Measurements from ENCODE around the gene KLRG1.

KLRG1 gene

GRCh38 chr12:8989413-8989812 lies at the start of gene KLRG1:
TSS of gene KLRG1 (plus strand) at chr12:8989546. CDS start at chr12:8989636, 90 bp downstream.
- DNase-seq (ENCODE audit: low read depth in 4 of 4, low spot score in 1 of 4): no peak

- DNase-seq (ENCODE audit: low read depth in 4 of 4, low spot score in 1 of 4): no peak
Observed at GRCh38 chr12:8941691-8942478, 47.5 kb upstream of the KLRG1 start.

- no peak for DNase-seq (ENCODE audit: low read depth in 4 of 4, low spot score in 1 of 4)
Observed at GRCh38 chr12:8943565-8944186, 45.7 kb upstream of the KLRG1 start.

GRCh38 chr12:8946733-8947132 lies 42.6 kb upstream of the KLRG1 start:
- DNase-seq (ENCODE audit: low read depth in 4 of 4, low spot score in 1 of 4): no peak

- DNase-seq (ENCODE audit: low read depth in 4 of 4, low spot score in 1 of 4): no peak
Observed at GRCh38 chr12:8947737-8948136, 41.6 kb upstream of the KLRG1 start.

GRCh38 chr12:8948701-8949341 lies 40.5 kb upstream of the KLRG1 start:
- no peak for DNase-seq (ENCODE audit: low read depth in 4 of 4, low spot score in 1 of 4)

- DNase-seq (ENCODE audit: low read depth in 4 of 4, low spot score in 1 of 4): peak; percentile 77 to 89 (median 87)
Observed at GRCh38 chr12:8949342-8950220, 39.8 kb upstream of the KLRG1 start, which contains the start of gene M6PR. TSS of gene M6PR (minus strand) at chr12:8949645. CDS start at chr12:8946404, 3,241 bp downstream.

GRCh38 chr12:8950221-8950527 lies 39.2 kb upstream of the KLRG1 start:
- DNase-seq (ENCODE audit: low read depth in 4 of 4, low spot score in 1 of 4): no peak

GRCh38 chr12:8950702-8951478 lies 38.5 kb upstream of the KLRG1 start:
- no peak for DNase-seq (ENCODE audit: low read depth in 4 of 4, low spot score in 1 of 4)

GRCh38 chr12:8951744-8952143 lies 37.6 kb upstream of the KLRG1 start:
- DNase-seq (ENCODE audit: low read depth in 4 of 4, low spot score in 1 of 4): no peak

- no peak for DNase-seq (ENCODE audit: low read depth in 4 of 4, low spot score in 1 of 4)
Observed at GRCh38 chr12:8953773-8954402, 35.5 kb upstream of the KLRG1 start.

GRCh38 chr12:8956073-8956472 lies 33.3 kb upstream of the KLRG1 start:
- no peak for DNase-seq (ENCODE audit: low read depth in 4 of 4, low spot score in 1 of 4)

GRCh38 chr12:8956772-8957171 lies 32.6 kb upstream of the KLRG1 start:
- DNase-seq (ENCODE audit: low read depth in 4 of 4, low spot score in 1 of 4): no peak

- no peak for DNase-seq (ENCODE audit: low read depth in 4 of 4, low spot score in 1 of 4)
Observed at GRCh38 chr12:8957561-8957960, 31.8 kb upstream of the KLRG1 start.

- no peak for DNase-seq (ENCODE audit: low read depth in 4 of 4, low spot score in 1 of 4)
Observed at GRCh38 chr12:8958066-8958465, 31.3 kb upstream of the KLRG1 start.

GRCh38 chr12:8960176-8960575 lies 29.2 kb upstream of the KLRG1 start:
- DNase-seq (ENCODE audit: low read depth in 4 of 4, low spot score in 1 of 4): no peak

- DNase-seq (ENCODE audit: low read depth in 4 of 4, low spot score in 1 of 4): no peak
Observed at GRCh38 chr12:8968761-8969160, 20.6 kb upstream of the KLRG1 start.

- DNase-seq (ENCODE audit: low read depth in 4 of 4, low spot score in 1 of 4): no peak
Observed at GRCh38 chr12:8969861-8970411, 19.4 kb upstream of the KLRG1 start.

GRCh38 chr12:8970432-8970831 lies 18.9 kb upstream of the KLRG1 start:
- no peak for DNase-seq (ENCODE audit: low read depth in 4 of 4, low spot score in 1 of 4)

- DNase-seq (ENCODE audit: low read depth in 4 of 4, low spot score in 1 of 4): no peak
Observed at GRCh38 chr12:8980137-8980536, 9.2 kb upstream of the KLRG1 start.

Measured in stimulated activated CD4-positive, alpha-beta T cell treated with anti-CD3 and anti-CD28 coated beads, Interleukin-1b, Interleukin-23, amount 100 ng/mL, for 24 hours (primary cell).